PC-9 (cell line): ENCODE data around the gene ARHGAP24.

Experiments used
- CTCF ChIP-seq: fragments of 200-600 bp; sonication (generic); conservative IDR thresholded peaks from 2 replicates; pipeline ENCODE4 v1.6.1; 2017; ENCODE audit warnings: mixed run types, antibody characterized with exemption, mild to moderate bottlenecking, moderate library complexity
- EZH2 ChIP-seq: fragments of 200-600 bp; sonication (generic); IDR thresholded peaks from 2 replicates; pipeline ENCODE4 v1.8.0; 2017; ENCODE audit warnings: antibody characterized with exemption, low read depth

GRCh38 chr4:85748654-85749053 lies 273.7 kb downstream of the ARHGAP24 start:
- TF ChIP-seq CTCF (no peak), EZH2 (no peak)
